GM12892 (cell line): Measurements from ENCODE around the gene IL1RAPL1.

ENCODE experiments used
- POLR2A ChIP-seq: IDR thresholded peaks from 2 replicates; pipeline ENCODE4 v1.6.1; 2011; ENCODE audit warnings: low read depth, low read length, control low read depth
- TAF1 ChIP-seq: IDR thresholded peaks from 2 replicates; pipeline ENCODE4 v1.6.1; 2011; ENCODE audit warnings: low read depth, mild to moderate bottlenecking, control low read depth, low read length, borderline replicate concordance

- no peak for TF ChIP-seq TAF1
- no peak for TF ChIP-seq POLR2A
Observed at GRCh38 chrX:29447867-29448266, 860.6 kb downstream of the IL1RAPL1 start.
